Embryonic facial prominence (tissue), 1 donor: ENCODE measurements around the gene ADARB2.

ENCODE experiments used
- DNase-seq: peaks from one replicate; pipeline ENCODE4 v3.0.0-alpha.2; 2016; ENCODE audit errors: extremely low spot score

ADARB2 gene

GRCh38 chr10:1158066-1158465 is 579.3 kb downstream of the ADARB2 start:
- no peak for DNase-seq

GRCh38 chr10:1157615-1157933 is 579.8 kb downstream of the ADARB2 start:
- DNase-seq: no peak

- DNase-seq: no peak
Measured at GRCh38 chr10:1156921-1157614, 580.3 kb downstream of the ADARB2 start.

GRCh38 chr10:1156616-1156886 is 580.8 kb downstream of the ADARB2 start:
- no peak for DNase-seq

GRCh38 chr10:1155791-1156615 is 581.3 kb downstream of the ADARB2 start:
- no peak for DNase-seq

- no peak for DNase-seq
Measured at GRCh38 chr10:1154531-1155295, 582.6 kb downstream of the ADARB2 start.

GRCh38 chr10:1153805-1154351 is 583.4 kb downstream of the ADARB2 start:
- no peak for DNase-seq

- DNase-seq: no peak
Measured at GRCh38 chr10:1153251-1153763, 584.0 kb downstream of the ADARB2 start.

- DNase-seq: no peak
Measured at GRCh38 chr10:1152386-1153250, 584.7 kb downstream of the ADARB2 start.

- DNase-seq: no peak
Measured at GRCh38 chr10:1151076-1152033, 586.0 kb downstream of the ADARB2 start.

- DNase-seq: no peak
Measured at GRCh38 chr10:1150638-1150955, 586.7 kb downstream of the ADARB2 start.

- no peak for DNase-seq
Measured at GRCh38 chr10:1149793-1150637, 587.3 kb downstream of the ADARB2 start.

- no peak for DNase-seq
Measured at GRCh38 chr10:1148855-1149605, 588.3 kb downstream of the ADARB2 start.

GRCh38 chr10:1147810-1148209 is 589.5 kb downstream of the ADARB2 start:
- no peak for DNase-seq

- no peak for DNase-seq
Measured at GRCh38 chr10:1142596-1142995, 594.7 kb downstream of the ADARB2 start.

GRCh38 chr10:1141701-1142100 is 595.6 kb downstream of the ADARB2 start:
- no peak for DNase-seq

GRCh38 chr10:1141261-1141660 is 596.1 kb downstream of the ADARB2 start:
- no peak for DNase-seq

- no peak for DNase-seq
Measured at GRCh38 chr10:1138529-1138928, 598.8 kb downstream of the ADARB2 start.
